Right renal pelvis (tissue), 4 donors: Measurements from ENCODE around the gene LVRN. TPM values are rescaled to one million over a fixed set of nuclear protein-coding genes. Genes with fewer than 3 reads are reported as not detected.

ENCODE experiments used
- DNase-seq, 4 donors: peaks; one replicate each; pipeline ENCODE4 v3.0.0-alpha.2; 2013; ENCODE audit warnings: low read depth in 4 of 4, low spot score in 3 of 4, missing footprints in 1 of 4
- polyA plus RNA-seq, 4 donors: library from polyadenylated mRNA; unstranded; fragments of 120-200 nt; gene quantifications; one replicate each; pipeline ENCODE4 v1.2.1, GENCODE V29; 2013; ENCODE audit not compliant: insufficient read length in 4 of 4

Gene LVRN
- polyA plus RNA-seq, 4 donors: 0.52 to 0.80 (median 0.74) TPM

- DNase-seq: no peak
Observed at GRCh38 chr5:116013207-116013785, 51.0 kb downstream of the LVRN start.

GRCh38 chr5:116013936-116014335 lies 51.7 kb downstream of the LVRN start:
- no peak for DNase-seq

GRCh38 chr5:116023619-116024018 lies 61.3 kb downstream of the LVRN start:
- DNase-seq: no peak

DNA sequence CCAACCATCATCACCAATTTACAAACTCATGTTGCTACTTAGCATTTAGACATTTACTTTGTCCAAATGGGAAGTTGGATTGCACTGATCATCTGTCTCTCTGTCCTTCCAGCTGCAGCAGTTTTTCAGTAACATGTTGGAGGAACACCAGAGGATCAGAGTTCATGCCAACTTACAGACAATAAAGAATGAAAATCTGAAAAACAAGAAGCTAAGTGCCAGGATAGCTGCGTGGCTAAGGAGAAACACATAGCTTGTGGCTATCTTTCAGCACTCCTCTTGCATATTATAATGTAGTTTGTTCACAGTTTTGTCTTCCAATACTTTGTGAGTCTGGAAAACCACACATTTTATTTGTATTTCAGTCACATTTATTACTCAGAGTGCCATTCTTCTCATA lies 63.6 kb downstream of the LVRN start:
- DNase-seq: no peak

DNA sequence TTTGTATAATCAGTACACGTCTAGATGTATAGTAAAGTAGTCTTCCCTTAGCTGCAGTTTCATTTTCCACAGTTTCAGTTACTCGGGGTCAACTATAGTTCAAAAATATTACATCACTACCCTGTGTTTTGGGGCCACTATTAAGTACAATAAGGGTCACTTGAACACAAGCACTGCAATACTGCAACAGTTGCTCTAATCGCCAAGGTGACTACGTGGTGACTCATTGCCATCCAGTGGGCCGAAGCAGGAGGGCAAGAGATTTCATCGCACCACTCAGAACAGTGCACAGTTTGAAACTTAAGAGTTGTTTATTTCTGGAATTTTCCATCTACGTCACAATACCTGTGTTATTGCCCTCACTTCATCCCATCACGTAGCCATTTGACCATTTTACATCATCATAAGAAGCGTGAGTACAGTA lies 69.8 kb downstream of the LVRN start, which contains the start of gene ARL14EPL:
Gene ARL14EPL, plus strand, starts transcription at position 379 of the 424 bp plus-strand sequence. CDS start 18,994 bp downstream, outside the sequence.
- no peak for DNase-seq

DNA sequence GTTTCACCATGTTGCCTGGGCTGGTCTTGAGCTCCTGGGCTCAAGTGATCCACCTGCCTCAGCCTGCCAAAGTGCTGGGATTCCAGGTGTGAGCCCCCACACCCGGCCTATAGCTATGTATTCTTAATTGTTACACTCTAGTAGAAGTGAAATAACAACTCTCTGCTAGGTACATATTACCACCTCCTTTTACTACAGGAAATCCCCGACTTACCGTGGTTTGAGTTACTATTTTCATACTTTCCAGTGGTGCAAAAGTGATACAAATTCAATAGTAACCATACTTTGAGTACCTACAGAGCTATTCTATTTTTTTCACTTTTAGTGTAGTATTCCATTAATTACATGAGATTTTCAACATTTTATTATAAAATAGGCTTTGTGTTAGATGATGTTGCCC lies 70.7 kb downstream of the LVRN start:
- no peak for DNase-seq

GRCh38 chr5:116035123-116035522 lies 72.8 kb downstream of the LVRN start:
- DNase-seq: no peak

GRCh38 chr5:116037236-116037822 lies 75.1 kb downstream of the LVRN start:
- no peak for DNase-seq

GRCh38 chr5:116038817-116039216 lies 76.5 kb downstream of the LVRN start:
- DNase-seq: no peak

DNA sequence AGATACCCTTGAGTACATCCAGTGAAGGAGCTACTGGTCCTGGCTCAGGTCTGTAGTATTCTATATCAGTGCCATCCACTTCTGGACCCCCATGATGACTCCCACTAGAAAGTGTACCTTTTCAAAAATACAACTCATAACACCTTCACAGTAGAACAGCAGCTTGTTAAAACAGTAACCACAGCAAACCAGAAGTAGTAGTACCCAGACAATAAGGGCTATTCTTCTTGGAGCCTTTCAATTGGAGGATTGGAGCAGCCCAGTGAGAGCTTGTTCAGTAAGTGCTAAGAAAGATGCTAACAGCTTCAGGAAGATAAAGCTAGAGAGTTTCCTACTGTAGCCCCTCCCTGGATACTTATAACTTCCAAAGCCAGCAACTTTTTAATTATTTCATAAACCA lies 80.1 kb downstream of the LVRN start:
- no peak for DNase-seq

- no peak for DNase-seq
Observed at GRCh38 chr5:116044073-116044472, 81.8 kb downstream of the LVRN start.

DNA sequence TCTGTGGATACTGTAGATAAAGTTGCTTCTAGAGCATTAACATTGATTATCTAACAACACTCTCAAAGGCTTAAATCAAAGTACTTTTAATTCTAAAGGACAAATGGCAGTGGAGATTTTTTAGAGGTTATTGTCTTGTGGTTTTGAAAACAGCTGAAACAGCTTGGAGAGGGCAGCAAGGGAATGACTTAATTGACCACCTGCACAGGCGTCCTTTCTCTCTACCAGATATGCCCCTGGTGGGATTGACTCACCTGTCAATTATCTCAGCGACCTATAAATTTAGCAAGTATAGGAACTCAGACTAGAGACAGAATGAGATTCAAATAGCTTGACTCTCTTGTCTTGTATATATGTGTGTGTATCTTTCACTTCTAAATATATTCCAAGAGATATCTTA lies 83.5 kb downstream of the LVRN start:
- no peak for DNase-seq

- DNase-seq: no peak
Observed at GRCh38 chr5:116046261-116046660, 84.0 kb downstream of the LVRN start.

GRCh38 chr5:116046823-116047222 lies 84.5 kb downstream of the LVRN start:
- DNase-seq: no peak

- no peak for DNase-seq
Observed at GRCh38 chr5:116058346-116058936, 96.2 kb downstream of the LVRN start.

- DNase-seq: no peak
Observed at GRCh38 chr5:116062352-116062751, 100.1 kb downstream of the LVRN start.

- no peak for DNase-seq
Observed at GRCh38 chr5:116063950-116064349, 101.7 kb downstream of the LVRN start.

GRCh38 chr5:116068028-116068632 lies 105.9 kb downstream of the LVRN start:
- DNase-seq: peak; percentile 36 to 56 (median 42)

GRCh38 chr5:116071211-116071610 lies 108.9 kb downstream of the LVRN start:
- no peak for DNase-seq

DNA sequence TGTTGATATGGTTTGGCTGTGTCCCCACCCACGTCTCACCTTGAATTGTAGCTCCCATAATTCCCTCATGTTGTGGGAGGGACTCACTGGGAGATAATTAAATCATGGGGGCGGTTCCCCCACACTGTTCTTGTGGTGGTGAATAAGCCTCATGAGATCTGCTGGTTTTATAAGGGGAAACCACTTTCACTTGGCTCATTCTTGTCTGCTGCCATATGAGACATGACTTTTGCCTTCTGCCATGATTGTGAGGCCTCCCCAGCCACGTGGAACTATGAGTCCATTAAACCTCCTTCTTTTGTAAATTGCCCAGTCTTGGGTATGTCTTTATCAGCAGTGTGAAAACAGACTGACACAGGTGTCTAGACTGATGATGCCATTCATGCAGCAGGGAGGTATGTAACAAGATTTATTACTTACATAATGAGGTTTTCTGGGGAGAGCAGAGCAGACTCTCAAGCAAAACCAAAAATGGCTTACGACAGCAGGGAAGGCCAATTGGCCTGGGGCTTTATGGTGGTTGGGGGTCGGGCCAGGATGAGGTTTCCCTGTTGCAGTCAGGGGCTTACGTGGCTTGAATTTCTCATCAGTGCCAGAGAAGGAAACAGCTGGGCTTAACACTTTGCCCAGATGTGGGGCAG lies 113.0 kb downstream of the LVRN start:
- DNase-seq: no peak

- no peak for DNase-seq
Observed at GRCh38 chr5:116076496-116076895, 114.2 kb downstream of the LVRN start.
